ENCODE data around the gene SLIT3. TPM values are rescaled to one million over a fixed set of nuclear protein-coding genes. Genes with fewer than 3 reads are reported as not detected.

The SLIT3 gene
- polyA plus RNA-seq, 6 donors from 2014 or later: not detected

DNA sequence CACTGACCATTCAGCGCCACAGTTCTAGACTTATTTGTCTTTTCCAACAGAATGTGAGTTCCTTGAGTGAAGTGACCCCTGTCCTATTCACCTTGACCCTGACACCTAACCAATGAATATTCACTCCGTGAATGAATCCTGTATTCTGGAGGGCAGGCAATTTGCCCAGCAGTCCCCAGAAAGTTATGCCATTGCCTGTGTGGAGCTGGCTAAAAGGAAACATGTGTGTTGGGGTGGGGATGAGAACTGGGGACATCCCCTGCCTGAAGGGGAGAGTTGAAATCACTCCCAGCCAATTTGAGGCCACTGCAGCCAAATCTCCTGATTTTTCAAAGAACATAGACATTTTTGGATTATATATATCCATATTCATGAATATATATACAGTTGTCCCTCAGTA, 199.0 kb downstream of the SLIT3 start:
- H3K27me3 Mint-ChIP-seq: peaks cover 0 to 4% (median 0%) of the 10 kb centered on the region in 3 donors
- no peak overlapping the region for H3K27ac Mint-ChIP-seq
- H3K36me3 Mint-ChIP-seq: no peaks in the 10 kb centered on the region
- no peaks in the 10 kb centered on the region for H3K4me1 Mint-ChIP-seq
- peaks cover 0 to 5% (median 3%) of the 10 kb centered on the region in 7 donors for H3K9me3 Mint-ChIP-seq
- ATAC-seq (ENCODE audit: low read depth in 2 of 2) (no peak), DNase-seq (no peak)
- no peak overlapping the region for H3K4me3 Mint-ChIP-seq

DNA sequence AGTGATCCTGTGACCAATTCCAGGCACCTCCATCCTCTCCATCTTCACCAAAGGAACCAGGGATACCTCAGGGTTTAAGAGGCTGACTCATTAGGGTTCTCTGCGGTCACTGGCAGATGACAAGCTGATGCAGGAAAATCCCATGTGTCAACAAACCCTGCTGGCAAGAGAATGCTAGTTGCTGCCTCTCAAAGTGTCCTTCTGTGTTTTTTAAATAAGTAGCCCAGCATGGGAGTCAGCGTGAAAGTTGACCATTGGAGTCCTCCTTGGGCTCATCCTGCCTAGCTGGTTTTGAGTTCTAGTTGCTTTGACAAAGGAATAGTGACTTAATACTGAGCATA, 200.2 kb downstream of the SLIT3 start:
- no peak overlapping the region for H3K4me3 Mint-ChIP-seq
- no peaks in the 10 kb centered on the region for H3K36me3 Mint-ChIP-seq

DNA sequence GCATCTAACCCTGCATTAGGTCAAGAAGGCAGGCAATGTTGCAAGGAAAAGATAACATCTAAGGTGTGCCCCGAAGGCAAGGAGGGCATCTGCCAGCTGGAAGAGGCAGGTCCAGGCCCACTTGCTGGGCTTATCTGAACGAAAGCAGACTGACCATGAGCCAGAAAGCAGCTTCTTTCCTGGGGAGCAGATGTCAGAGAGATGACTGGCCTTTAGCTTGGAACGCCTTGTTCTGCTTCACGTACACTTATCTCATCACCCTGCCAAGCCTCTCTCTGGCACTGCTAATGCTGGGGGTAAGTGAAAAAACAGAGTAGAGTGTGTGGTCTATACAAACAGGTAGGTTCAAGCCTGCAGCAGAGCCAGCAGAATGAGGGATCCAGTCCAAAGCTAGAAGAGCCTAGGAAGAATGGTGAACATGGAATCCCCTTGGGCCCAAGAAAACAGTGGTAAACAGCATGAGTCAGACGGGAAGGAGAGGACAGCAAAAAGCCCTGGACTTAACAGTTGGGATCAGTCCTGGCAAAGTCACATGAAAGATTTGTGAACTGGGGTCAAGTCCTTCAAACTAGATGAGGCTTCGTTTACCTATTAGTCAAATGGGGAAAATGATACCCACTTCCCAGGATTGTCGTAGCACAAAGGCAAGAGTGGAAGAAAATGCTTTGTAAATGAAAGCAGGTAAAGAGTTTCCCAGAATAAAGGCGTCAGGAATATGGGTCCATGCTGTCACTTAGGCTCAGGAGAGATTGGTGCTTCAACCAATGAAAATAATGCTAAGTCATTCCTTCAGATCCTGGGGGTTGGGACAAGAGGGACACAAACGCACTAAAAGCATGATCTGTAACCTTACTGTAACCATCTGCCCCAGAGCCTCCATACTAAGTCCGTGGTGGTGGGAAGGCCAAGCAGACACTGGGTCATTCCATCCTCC, 200.9 kb downstream of the SLIT3 start:
- no peaks in the 10 kb centered on the region for H3K4me1 Mint-ChIP-seq
- no peak overlapping the region for H3K27ac Mint-ChIP-seq
- H3K9me3 Mint-ChIP-seq: peaks cover 0 to 5% (median 2%) of the 10 kb centered on the region in 7 donors
- ATAC-seq (ENCODE audit: low read depth in 2 of 2) (no peak), DNase-seq (no peak)
- H3K27me3 Mint-ChIP-seq: peaks cover 0 to 4% (median 0%) of the 10 kb centered on the region in 3 donors
- no peaks in the 10 kb centered on the region for H3K36me3 Mint-ChIP-seq
- no peak overlapping the region for H3K4me3 Mint-ChIP-seq

More for the DNA sequence above, 200.2 kb downstream of the SLIT3 start:
- ATAC-seq (ENCODE audit: low read depth in 2 of 2): no peak
- peaks cover 0 to 5% (median 2%) of the 10 kb centered on the region in 7 donors for H3K9me3 Mint-ChIP-seq
- DNase-seq: no peak
- no peaks in the 10 kb centered on the region for H3K4me1 Mint-ChIP-seq
- no peak overlapping the region for H3K27ac Mint-ChIP-seq
- peaks cover 0 to 4% (median 0%) of the 10 kb centered on the region in 3 donors for H3K27me3 Mint-ChIP-seq

DNA sequence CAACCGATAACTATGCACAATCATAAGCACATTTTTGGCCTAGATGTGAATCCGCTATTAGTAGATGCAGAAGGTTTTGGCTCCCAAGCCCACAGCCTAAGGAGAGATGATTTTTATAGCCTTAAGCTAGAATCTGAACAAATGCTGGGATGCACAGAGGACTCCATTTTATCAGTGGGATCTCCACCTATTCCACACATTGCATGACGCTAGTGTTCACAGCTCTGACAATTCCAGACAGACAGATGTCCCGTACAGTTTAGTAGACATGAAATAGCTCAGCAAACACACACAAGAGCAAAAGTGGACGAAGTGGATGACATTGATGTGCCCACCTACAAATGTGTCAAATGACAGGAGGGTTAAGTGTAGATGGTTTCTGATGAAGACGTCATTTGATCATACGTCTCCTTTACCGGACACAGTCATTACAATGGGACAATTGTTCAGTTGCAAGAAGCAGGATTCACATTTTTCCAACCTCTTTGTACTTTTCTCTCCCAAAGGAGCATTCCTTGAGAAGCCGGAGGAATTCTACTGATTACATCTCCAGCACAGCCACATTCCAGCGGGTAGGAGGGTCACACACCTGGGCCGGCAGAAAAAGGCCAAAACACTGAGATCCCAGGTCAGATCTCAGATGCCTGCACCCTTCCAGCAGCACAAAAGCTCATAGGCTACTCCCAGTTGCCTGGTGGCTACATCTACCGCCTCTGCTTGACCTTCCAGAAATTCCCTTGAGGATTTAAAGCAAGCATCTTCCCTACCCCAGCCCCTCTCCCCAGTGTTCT, 202.4 kb downstream of the SLIT3 start:
- peaks cover 0 to 4% (median 2%) of the 10 kb centered on the region in 7 donors for H3K9me3 Mint-ChIP-seq

DNA sequence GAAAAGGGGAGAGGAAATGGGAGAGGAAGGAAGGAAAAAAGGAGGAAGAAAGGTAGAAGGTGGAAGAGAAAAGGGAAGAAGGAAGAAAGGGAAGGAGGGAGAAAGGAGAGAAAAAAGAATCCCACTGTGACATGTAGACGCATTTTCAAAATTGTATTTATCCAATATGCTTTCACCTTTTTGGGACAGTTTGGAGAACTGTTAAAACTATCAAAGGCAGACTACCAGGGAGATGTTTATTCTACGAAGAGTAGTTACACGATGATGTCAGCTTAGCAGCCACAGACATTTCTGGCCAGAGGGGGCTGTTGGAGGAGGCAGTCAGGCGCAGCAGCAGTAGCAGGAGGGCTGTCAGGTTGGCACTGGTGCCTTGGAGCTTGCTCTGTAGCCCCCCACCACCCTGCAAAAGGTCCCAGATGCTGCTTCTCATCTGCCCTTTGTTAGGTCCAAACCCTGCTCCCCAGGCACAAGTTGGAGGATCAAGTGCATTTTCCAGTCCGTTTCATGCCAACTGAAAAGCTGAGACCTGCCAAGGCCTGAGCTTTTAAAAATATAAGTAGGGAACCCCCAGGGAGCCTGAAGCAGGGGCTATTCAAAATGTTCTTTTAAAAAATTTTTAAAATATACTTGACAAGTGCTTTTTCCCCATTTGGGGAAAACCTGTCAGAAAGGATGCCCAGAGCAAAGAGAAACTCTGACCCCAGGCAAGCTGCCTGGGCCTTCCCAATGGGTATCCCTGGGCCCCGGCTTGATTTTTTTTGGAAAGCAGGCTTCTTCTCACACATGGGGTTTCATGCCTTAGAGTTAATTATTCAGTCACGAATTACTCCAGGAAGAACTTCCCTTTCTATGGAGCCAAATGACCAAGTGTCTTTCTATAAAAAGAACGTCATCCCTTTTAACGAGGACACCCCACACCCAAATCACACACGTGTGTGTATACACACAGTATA, 203.3 kb downstream of the SLIT3 start:
- H3K36me3 Mint-ChIP-seq: no peaks in the 10 kb centered on the region
- no peak overlapping the region for H3K27ac Mint-ChIP-seq
- no peaks in the 10 kb centered on the region for H3K4me1 Mint-ChIP-seq
- ATAC-seq (ENCODE audit: low read depth in 2 of 2): no peak
- no peak for DNase-seq
- H3K27me3 Mint-ChIP-seq: peaks cover 0 to 4% (median 0%) of the 10 kb centered on the region in 3 donors
- peaks cover 0 to 4% (median 2%) of the 10 kb centered on the region in 7 donors for H3K9me3 Mint-ChIP-seq
- no peak overlapping the region for H3K4me3 Mint-ChIP-seq

More for the DNA sequence above, 202.4 kb downstream of the SLIT3 start:
- H3K4me3 Mint-ChIP-seq: no peak overlapping the region
- no peaks in the 10 kb centered on the region for H3K4me1 Mint-ChIP-seq
- H3K27ac Mint-ChIP-seq: no peak overlapping the region
- no peaks in the 10 kb centered on the region for H3K36me3 Mint-ChIP-seq
- ATAC-seq (ENCODE audit: low read depth in 2 of 2) (no peak), DNase-seq (no peak)
- peaks cover 0 to 4% (median 0%) of the 10 kb centered on the region in 3 donors for H3K27me3 Mint-ChIP-seq

DNA sequence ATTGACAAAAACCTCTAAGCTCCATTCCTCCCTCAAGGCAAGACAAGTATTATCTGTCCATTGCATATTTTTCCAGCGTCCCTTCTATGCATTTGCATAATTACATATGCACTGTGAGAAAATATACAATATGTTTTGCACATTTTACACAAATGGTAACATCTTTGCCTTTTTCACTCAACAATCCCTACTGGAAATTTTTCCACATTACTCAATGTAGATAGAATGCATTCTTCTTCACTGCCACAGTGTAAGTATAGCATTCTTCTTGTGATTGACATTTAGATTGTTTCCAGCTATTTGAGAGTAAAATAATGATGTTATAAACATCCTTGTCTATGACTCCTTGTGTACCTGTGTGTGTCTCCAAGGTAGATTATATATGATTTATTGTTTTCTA, 205.0 kb downstream of the SLIT3 start:
- no peak overlapping the region for H3K4me3 Mint-ChIP-seq
- ATAC-seq (ENCODE audit: low read depth in 2 of 2): no peak
- H3K9me3 Mint-ChIP-seq: peaks cover 0 to 5% (median 2%) of the 10 kb centered on the region in 7 donors
- H3K36me3 Mint-ChIP-seq: no peaks in the 10 kb centered on the region
- H3K27ac Mint-ChIP-seq: no peak overlapping the region
- no peak for DNase-seq
- H3K27me3 Mint-ChIP-seq: peaks cover 0 to 4% (median 0%) of the 10 kb centered on the region in 3 donors
- H3K4me1 Mint-ChIP-seq: no peaks in the 10 kb centered on the region

DNA sequence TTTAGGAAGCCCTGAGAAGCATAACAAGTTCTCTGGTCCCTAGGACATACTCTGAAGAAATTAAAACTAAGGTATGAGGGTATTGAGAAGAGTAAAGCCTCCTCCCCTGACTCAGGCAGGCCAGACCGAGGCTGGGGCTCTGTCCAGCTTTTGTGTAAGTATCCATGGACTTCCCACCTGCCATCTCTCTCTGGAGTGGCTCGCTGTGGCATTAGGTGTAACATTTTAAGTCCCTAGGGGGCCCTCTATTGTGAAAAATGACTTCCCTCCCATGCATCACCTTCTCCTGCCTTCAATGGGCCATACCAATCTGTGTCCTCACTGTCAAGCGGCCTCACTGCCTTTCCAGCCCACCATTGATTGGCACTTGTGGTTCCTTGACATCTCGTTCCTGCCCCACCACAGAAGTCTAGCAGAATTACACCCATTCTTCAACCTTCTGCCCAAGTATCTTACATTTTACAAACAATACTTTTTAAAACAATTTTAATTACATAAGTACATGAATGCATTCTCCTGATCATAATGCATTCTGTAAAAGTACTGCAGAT, 205.5 kb downstream of the SLIT3 start:
- ATAC-seq (ENCODE audit: low read depth in 2 of 2): no peak
- H3K36me3 Mint-ChIP-seq: no peaks in the 10 kb centered on the region
- peaks cover 0 to 10% (median 2%) of the 10 kb centered on the region in 7 donors for H3K9me3 Mint-ChIP-seq
- H3K4me3 Mint-ChIP-seq: no peak overlapping the region
- H3K27me3 Mint-ChIP-seq: peaks cover 0 to 4% (median 0%) of the 10 kb centered on the region in 3 donors
- DNase-seq: no peak
- H3K27ac Mint-ChIP-seq: no peak overlapping the region
- no peaks in the 10 kb centered on the region for H3K4me1 Mint-ChIP-seq

DNA sequence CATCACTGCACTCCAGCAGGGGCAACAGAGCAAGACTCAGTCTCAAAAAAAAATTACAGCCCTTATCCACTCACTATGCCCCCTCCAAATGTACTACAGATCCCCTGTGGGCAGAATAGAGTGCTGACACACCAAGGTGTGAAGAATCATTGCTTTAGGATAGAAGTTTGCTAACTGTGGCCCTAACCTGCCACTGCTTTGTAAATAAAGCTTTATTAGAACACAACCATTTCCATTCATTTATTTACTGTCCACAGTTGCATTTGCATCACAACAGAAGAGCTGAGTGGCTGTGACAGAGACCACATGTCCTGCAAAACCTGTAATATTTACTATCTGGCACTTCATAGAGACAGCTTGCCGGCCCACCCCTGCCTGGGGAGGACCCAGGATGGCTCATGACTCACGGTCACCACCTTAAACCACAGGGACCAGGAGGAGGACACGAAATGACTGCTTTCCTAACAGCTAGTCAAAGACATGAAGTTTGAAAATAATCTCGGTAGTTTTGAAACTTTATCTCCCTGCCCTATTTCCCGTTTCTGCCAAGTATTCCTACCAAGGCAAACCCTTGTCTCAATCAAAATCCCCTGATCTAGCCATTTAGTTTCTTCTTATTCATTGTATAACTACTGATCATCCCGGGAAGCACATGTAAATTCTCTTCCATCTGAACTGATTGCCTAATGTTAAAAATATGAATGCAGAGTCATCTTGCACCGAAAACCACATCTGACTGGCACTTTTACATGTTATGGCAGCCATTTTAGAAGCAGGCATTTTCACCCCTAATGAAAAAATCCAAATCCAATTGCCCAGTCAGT, 206.1 kb downstream of the SLIT3 start:
- H3K27ac Mint-ChIP-seq: no peak overlapping the region
- ATAC-seq (ENCODE audit: low read depth in 2 of 2) (no peak), DNase-seq (no peak)
- peaks cover 0 to 4% of the 10 kb centered on the region in 2 donors for H3K36me3 Mint-ChIP-seq
- peaks cover 0 to 4% (median 0%) of the 10 kb centered on the region in 3 donors for H3K27me3 Mint-ChIP-seq
- H3K4me1 Mint-ChIP-seq: no peaks in the 10 kb centered on the region
- no peak overlapping the region for H3K4me3 Mint-ChIP-seq
- H3K9me3 Mint-ChIP-seq: peaks cover 0 to 17% (median 2%) of the 10 kb centered on the region in 7 donors

DNA sequence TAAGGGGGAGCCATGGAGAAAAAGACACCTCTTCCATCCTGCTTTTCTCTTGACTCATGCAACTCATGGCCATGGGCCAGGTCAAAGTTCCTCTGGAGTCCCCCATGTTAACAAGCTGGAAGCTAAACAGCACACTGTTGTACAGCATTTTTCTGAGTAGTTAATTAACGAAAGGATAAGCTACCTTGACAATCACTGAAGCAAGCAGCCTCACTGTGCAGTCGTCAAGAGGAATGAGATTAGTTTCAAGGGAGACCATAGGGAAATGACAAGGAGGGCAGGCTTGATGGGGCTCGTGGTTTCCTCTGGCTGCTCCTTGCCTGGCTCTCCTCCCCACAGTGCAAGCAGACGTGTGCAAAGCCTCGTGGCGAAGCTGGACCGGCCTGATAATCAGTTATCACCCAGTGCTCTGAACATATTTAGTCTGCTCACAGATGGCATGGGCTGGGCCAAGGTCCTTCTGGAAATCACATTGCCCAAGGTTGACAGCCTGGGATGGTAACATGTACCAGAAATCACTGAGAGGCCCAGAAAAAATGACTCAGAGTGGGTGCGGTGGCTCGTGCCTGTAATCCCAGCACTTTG, 209.5 kb downstream of the SLIT3 start:
- ATAC-seq (ENCODE audit: low read depth in 2 of 2) (no peak), DNase-seq (no peak)
- H3K9me3 Mint-ChIP-seq: peaks cover 0 to 20% (median 4%) of the 10 kb centered on the region in 7 donors
- H3K36me3 Mint-ChIP-seq: peaks cover 0 to 6% of the 10 kb centered on the region in 2 donors
- H3K4me3 Mint-ChIP-seq: no peak overlapping the region
- H3K27me3 Mint-ChIP-seq: peaks cover 0 to 4% (median 0%) of the 10 kb centered on the region in 3 donors
- H3K27ac Mint-ChIP-seq: no peak overlapping the region
- no peaks in the 10 kb centered on the region for H3K4me1 Mint-ChIP-seq

DNA sequence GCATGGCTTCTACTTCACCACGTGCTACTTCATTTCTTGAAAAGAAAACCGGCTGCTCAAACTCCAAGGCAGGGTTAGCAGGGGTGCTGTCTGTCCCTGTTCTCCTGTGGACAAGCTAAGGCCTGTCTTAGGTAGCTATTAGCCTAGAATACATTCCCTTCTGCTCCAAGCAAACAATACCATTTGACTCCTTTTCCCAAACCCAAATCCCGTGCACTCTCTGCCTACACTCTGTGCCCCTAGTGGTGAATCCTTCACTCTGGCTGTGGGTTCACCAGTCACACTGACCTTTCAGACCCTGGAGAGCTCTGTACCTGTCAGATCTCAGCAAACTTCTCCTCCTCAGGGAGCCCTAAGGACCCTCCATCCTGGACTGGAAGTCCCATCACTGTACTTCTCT, 211.6 kb downstream of the SLIT3 start:
- peak overlapping the region in 1 of 6 donors; percentile 36 for H3K27ac Mint-ChIP-seq
- H3K4me3 Mint-ChIP-seq: no peak overlapping the region
- H3K27me3 Mint-ChIP-seq: peaks cover 0 to 4% (median 0%) of the 10 kb centered on the region in 3 donors
- ATAC-seq (ENCODE audit: low read depth in 2 of 2) (no peak), DNase-seq (no peak)
- H3K9me3 Mint-ChIP-seq: peaks cover 0 to 20% (median 3%) of the 10 kb centered on the region in 7 donors
- no peaks in the 10 kb centered on the region for H3K4me1 Mint-ChIP-seq
- peaks cover 0 to 6% of the 10 kb centered on the region in 2 donors for H3K36me3 Mint-ChIP-seq

DNA sequence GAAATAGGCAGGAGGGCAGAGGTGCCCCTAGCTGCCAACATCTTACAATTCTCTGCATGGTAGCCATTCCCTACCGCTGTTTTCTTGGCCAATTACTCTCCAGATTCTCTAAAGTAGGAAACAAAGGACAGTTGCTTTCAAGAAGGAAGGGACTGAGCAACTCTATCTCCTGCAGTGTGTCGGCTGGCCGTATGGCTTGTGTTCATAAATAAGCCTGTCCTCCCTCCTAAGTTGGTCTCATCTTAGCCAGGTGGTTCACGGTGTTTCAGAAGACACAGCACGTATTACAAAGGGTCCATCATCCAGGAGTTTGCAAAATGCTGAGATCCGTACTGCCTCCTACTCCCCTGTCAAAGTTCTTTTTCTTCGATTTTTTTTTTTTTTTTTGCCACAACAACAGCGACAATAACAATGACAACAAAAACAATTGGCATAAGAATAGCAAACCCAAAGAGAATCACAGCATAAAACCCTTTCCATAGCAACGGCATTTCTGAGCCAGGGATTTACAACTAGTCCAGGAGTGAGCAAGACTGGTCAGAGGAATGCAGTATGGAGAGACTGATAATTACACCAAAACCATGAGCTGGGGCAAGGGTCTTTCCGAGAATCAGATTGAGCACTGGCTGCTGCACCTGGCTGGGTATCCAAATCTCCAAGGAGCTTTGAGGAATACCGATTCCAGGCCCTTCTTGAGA, 212.8 kb downstream of the SLIT3 start:
- peaks cover 0 to 6% of the 10 kb centered on the region in 2 donors for H3K36me3 Mint-ChIP-seq
- no peak for DNase-seq
- H3K27me3 Mint-ChIP-seq: peaks cover 0 to 4% (median 0%) of the 10 kb centered on the region in 3 donors
- H3K4me1 Mint-ChIP-seq: no peaks in the 10 kb centered on the region
- no peak for ATAC-seq (ENCODE audit: low read depth in 2 of 2)
- H3K27ac Mint-ChIP-seq: no peak overlapping the region
- peaks cover 0 to 20% (median 3%) of the 10 kb centered on the region in 7 donors for H3K9me3 Mint-ChIP-seq
- H3K4me3 Mint-ChIP-seq: no peak overlapping the region
